Smooth muscle cell of the brain vasculature (primary cell): Measurements from ENCODE around the gene TIE1.

ENCODE experiments used
- DNase-seq: peaks from one replicate; pipeline ENCODE4 v3.0.0-alpha.2; 2012; ENCODE audit warnings: low read depth, low spot score

Gene TIE1

DNA sequence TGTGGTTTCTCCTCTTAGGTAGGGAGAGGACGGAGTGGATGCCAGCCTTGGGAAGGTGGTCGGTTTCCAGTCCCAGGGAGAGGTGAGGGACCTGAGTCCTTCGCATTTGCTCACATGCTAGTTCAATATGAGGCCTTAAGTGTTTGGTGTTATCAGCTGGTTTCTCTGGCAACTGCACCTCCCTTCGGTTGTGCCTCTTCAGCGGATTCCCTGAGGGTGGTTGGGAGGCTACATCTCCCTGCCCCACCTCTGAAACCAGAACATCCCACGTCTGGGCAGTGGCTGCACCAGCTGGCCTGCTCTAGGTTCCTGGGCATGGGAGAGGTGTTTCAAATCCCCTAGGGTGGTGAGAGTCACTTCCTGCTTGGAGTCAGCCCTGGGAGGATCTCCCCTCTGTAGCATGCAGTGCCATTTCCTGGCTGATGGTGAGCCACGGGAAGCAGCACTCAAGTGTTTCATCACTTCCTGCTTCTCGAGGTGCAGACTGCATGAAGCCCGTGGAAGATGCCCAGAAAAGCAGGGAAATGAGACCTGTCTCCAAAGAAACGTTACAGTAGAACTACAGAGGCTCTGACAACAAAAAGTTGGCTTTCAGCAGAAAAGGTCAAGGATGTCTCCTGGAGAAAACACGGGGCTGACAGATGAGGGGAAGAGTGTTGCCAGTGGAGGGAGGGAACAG is 26.5 kb upstream of the TIE1 start:
- DNase-seq = no peak

DNA sequence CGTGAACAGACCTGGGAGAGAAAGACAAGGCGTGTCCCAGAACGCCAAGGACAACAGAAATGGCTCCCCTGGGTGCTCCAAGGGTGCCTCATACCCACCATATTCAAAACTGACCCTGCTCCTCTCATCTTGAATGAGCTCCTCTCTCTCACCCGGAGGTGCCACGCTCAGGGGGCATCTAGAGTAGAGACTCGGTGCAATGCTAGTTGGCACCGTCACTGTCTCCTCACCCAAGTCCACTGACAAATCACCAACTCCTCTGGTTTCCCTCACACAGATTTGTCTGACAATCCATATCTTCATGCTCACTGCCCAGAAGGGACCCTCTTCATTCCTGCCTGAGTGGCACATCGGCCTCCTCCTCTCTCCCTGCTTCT is 26.0 kb upstream of the TIE1 start:
- DNase-seq = no peak

DNA sequence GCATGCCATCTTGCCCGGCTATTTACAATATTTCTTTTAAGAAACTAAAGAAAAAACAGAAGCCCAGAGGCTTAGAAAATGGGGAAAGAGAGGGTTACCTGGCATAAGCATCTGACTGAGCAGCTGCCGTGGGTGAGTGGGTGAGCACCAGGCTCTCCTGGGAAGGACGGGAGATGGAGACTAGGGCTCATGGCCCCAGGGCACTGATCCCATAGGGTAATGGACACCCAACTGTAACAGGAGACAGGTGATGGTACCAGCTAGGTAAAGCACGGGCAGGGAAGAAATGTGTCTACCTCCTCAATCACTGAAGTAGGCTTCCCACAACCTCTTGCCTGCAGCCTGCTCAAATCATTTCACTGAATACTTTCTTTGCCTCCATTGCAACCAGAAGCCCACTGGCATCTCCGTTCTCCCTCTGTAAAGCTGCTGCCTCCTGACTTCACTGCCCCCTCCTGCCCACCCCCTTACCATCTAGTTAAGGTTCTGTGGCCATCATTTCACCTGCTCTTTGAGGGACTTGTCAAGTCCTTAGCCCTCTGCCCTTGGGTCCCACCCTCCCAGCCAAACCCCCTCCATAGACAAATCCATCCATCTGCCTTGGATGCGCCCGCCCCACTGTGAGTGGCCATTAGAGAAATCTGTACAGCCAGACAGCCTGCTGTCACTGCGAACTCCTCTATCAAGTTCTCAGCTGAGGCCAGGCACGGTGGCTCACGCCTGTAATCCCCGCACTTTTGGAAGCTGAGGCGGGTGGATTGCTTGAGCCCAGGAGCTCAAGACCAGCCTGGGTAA is 24.8 kb upstream of the TIE1 start:
- no peak for DNase-seq

DNA sequence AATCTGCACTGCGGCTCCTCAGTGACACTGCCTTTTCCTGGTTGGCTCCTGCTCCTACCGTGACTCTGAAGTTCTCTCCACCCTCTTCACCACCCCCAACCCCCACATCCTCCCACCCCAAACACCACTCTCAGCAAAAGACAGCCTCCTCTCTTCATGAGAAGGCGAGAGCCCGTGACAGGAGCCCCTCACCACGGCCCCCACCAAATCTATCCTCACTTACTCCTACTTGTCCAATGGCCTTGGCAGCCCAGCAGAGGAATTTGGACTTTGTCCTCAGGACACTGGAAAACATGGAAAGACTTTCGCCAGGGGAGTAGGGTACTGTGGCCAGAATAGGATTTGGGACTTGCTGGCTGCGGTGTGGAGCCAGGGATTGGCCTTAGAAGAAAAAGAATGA is 24.1 kb upstream of the TIE1 start:
- DNase-seq = no peak

DNA sequence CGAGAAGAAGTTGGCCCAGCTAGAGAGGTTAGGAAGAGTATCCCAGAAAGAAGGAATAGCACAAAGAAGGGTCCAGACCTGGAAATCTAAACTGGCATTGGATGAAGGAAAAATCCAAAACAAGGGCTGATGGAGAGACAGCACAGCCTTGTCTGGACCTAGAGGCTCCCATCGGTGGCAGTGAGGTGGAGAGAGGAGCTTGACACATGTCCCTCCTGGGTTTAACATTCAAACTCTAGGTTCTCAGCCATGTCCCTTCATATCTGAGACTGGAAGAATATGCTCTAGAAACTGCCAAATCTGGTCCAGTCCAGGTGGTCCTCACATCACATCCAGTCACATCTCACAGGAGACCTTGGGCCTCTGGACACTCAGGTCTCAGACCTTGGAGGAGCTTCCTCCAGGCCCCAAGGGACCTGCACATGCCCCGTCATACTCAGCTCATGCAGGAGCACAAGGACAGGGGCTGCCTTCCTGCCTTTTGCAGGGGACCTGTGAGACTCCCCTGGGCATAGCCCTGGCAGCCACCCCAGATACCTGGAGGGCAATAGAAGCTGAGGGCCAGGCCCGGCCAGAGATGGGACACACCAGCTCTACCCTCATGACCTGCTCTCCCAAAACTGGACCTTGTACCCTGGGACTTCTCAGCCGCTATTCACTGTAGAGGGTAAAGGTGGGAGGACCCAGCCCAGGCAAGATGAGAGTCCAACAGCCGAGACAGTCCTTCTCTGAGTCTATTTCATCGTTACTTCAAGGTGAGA is 23.5 kb upstream of the TIE1 start:
- DNase-seq = no peak

DNA sequence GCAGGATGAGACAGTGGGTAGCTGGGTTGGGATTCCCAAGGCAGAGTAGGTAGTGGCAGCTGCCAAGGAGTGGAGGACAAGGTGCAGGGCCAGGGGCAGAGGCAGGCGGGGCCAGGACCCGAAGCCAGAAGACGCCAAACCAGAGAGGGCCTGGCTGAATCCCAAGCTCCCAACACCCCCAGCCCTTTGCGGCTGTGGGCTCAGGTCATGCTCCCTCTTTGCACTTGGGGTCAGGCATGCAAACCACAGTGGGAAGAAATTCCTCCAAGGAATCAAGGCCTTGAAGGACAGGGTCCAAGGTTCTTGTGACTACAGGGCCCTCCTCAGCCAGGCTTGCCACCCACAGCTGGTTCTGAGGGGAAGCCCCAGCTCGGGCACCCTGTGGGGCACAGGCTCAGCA is 21.6 kb upstream of the TIE1 start:
- DNase-seq = no peak

DNA sequence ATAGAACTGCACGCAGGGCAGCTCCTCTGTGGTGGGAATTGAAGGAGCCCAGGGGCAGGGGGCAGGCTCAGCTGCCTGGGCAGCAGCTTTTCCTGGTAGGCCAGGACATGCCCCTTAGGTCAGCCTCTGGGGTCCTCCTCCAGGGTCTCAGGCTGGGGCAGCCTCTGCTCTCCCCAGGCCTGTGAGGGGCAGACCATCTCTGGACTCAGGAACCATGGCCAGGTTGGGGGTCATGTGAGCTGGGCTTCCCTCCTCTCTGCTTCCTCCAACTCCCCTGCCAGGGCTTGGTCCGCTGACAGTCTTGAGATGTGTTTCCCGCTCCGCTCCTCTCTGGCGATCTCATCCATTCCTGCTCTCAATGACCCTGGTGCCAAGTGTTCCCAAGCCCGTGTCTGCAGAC is 21.1 kb upstream of the TIE1 start:
- no peak for DNase-seq

DNA sequence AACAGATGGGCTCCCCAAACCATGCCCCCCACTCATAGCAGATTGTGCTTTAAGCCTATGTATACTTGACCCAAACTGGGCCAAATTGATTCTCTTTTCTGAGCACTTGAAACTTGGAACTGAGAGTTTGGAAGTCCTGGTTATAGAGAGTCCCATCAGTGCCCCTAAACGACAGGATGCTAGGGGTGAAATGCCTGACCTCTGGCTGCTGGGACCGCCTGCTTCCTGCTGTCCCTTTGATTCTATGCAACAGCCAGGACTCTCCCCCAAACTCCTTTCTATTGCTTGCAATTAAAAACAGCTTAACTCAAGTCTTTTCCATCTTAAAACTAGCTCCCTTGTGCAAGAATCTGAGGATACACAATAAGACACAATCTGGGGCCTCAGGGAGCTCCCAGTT is 20.1 kb upstream of the TIE1 start:
- DNase-seq = no peak

DNA sequence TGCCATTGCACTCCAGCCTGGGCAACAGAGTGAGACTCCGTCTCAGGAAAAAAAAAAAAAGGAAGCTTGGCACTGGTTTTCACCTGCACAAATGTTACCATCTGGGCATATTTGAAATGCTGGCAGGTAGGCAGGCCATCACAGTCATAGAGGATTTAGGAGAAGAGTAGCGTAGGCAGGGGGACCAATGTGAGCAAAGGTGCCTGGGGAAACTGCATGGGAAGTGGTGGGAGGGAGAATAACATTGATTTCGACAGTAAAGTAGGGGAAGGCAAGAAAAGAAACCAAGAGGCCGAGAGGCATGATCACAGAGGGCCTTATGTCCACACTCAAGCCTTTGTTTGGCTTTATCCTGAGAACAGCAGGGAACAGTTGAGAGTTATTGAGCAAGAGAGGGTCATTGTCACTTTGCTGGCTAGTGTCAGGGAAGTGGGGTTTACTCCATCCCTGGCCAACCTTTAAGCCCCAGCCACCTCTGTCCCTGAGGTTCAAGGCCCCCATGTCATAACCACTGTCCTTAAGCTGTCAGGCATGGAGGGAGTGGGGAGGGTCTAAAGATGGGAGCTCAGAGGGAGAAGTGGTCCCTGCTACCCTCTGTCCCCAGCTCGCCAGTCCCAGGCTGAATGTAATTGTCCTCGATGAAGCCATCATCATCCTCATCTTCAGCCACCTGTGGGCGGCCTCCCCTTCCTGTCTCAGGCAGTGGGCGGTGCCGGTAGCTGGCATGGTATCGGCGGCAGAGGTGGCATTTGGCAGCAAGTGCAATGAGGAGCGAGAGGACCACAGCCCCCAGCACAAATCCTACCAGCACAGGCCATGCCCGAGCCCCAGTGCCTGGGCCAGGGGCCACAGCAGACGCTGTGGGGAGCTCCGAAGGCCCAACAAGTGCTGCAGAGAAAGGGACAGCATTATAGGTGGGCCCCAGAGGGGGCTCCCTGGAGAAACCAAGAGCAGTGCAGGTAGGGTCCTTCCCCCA is 18.3 kb upstream of the TIE1 start:
- DNase-seq = no peak

DNA sequence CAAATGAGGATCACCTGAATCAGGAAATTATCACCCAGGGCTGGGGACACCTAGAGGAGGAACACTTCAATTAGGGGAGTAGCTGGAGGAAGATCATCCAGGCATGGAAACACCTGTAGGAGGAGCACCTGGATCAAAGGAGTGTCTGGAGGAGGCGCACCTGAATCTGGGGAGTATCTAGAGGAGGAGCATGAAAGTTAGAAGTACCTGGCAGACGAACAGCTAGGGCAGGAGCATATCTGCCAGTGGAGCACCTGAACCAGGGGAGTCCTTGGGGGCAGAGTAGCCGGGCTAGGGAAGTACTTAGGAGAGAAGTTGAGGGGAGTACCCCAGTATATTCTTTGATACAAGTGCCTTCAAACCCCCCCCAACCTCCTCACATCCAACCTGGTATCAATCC is 16.7 kb upstream of the TIE1 start:
- DNase-seq = no peak

DNA sequence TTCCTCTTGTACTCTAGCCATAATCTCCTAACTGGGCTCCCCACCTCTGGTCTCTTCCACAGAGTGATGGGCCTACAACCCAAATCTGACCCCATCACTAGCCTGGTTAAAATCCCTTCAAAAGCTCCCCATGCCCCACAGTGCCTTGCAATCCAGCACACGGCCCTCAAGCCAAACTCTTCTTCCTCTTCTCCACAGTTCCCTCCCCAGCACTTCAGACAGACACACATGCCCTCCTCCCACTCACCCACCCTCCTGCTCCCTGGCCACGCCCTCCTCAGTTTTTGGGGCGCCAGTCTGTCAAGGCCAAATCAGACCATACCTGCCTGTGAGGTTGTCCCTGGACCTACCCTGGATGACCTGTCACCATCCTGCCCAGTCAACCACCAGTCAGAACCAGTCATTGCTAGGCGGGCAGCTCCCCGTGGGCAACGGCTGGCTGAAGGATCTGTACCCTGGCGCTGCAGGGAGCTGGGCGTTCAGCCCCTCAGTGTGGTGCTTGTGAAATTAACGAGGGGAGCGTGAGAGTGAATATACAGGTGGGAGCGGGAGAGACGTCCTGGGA is 16.2 kb upstream of the TIE1 start:
- DNase-seq = no peak

DNA sequence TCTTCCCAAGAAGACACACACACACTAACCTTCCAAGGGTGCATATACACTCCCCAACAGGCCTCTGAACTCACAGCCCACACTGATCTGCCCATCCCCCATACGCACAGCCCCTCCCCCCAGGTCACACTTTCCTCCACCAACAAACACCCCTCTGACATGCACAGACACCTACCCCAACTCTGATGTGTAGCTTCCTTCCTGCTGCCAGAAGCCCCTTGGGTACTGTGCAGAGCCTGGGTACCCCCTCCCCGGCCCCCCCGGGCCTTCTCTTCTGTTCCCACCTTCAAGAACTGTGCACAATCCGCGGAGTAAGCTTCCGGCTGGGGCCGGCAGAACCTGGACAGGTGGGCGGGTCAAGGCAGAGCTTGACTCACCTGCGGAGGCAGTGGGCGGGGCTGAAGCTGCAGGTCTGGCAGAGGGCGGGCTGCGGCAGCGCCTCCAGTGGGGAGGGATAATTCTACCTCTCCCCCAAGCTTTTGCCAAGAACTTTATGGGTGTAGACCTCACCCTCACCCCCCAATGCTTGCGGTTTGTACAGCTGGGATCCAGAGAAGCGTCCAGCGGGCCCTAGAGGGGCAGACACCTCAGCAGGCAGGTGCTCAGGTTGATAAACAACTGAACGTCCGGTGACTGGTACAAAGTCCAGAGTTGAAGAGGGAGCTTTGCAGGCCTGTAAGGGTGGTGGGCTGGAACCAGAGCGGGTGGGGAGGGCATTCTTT is 15.4 kb upstream of the TIE1 start, which contains the start of gene C1orf210:
TSS of gene C1orf210 (minus strand) at position 313 of the 722 bp plus-strand sequence. CDS start 2,311 bp downstream, outside the sequence.
- DNase-seq = no peak

DNA sequence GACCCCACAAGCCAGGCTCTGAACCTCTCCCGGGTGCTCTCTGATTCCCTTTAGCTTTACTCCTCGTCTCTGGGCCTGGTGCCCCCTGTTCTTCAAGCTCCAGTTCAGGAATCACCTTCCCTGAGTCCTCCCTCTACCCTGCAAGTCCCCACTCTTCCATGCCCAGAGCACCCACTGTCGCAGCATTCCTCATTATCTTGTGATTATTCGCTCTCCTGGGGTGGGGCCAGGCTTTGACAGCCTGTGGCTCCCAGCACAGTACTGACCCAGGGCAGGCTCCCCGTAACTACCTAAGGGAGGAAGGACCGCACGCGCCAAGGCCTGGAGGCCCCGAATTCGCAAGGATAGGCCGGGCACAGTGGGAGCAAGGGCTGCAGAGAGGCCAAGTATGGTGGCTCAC is 14.7 kb upstream of the TIE1 start:
- DNase-seq = no peak

DNA sequence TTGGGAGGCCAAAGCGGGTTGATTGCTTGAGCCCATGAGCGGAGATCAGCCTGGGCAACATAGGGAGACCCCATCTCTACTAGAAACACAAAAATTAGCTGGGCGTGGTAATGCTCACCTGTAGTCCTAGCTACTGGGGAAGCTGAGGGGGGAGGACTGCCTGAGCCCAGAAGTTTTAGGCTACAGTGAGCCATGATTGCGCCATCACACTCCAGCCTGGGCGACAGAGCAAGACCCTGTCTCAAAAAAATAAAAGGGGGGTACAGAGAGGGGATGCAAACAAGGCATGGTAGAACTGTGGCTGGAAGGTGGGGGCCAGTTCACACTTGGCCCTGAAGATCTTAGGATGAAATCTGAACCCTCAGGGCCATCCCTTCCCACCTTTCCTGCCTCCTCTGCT is 14.2 kb upstream of the TIE1 start:
- DNase-seq = no peak

DNA sequence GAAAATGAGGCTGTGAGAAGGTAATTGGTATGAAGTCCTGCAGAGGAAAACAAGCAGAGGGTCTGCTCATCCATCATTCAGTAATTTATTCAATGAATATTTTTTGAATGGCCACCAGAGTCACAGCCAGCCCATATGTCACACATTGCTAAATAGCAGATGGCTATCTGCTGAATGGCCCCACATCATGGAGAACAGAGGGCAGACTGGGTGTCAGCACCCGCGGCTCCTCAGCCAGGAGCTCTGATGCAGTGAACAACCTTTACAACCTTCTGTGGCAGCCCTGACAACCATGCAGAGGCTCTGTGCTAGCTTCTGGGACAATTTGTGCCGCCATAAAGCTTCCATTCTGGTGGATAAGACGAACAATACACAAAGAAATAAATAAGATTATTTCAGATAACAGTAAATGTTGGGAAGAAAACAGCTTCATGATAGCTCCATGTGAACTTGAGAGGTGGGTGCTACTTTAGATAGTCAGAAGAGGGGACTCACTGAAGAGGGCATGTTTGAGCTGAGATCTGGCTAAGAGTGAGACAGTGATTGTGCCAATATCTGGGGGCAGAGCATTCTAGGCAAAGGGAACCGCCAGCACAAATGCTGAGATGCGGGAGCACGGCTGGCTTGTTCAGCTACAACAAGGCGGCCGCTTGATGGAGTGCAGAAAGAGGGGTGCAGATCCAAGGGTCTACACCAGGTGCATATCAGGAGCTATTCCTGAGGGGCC is 12.6 kb upstream of the TIE1 start:
- DNase-seq = no peak

DNA sequence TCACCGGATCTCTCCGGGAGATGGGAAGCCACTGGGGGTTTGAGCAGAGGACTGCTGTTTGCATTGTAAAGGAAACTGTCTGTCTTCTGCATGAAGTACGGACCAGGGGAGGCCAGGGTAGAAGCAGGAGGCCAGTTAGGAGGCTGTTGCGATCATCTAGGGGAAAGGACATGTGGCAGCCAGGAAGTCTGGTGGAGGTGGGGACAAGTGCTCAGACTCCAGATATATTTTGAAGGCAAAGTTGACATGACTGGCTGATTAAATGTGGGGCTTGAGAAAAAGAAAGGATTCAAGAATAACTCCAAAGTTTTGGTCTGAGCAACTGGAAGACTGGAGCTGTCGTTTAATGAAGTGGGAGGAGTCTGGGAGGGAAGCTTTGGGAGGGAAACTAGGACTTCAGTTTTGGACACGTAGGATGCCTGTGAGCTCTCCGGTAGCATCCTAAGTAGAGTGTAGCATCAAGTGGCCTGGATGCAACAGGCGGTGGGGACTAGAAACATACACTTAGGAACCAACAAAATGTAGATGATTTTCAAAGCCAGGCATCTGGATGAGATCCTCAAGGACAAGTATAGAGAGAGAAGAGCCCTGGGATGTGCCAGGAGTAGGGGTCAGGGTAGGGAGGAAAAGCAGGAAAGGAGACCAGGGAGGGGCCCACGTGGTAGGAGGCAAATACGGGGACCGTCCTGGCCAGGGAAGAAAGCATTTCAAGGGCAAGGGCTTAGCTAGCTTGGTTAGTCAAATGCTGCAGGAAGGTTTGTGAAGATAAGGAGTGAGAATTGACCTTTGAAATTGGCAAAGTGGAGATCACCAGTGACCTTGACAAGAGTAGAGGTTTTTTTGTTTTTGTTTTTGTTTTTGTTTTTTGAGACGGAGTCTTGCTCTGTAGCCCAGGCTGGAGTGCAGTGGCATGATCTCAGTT is 11.7 kb upstream of the TIE1 start:
- no peak for DNase-seq

DNA sequence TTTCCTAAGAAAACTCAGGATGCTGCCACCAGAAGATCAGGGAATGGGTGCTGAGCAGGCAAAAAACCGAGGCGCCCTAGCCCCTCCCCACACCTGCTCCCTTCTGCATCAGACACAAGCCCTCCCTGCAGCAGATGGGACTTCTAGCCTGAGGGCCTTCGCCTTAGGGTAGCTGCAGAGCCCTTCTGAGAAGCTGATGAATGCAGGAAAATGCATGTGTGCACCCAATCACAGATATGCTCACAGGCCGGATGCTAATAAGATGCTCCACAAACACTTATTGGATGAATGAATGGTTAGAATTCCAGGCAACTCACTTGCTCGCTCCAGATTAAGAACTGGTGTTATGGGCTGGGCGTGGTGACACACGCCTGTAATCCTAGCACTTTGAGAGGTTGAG is 8.6 kb upstream of the TIE1 start:
- DNase-seq = no peak

DNA sequence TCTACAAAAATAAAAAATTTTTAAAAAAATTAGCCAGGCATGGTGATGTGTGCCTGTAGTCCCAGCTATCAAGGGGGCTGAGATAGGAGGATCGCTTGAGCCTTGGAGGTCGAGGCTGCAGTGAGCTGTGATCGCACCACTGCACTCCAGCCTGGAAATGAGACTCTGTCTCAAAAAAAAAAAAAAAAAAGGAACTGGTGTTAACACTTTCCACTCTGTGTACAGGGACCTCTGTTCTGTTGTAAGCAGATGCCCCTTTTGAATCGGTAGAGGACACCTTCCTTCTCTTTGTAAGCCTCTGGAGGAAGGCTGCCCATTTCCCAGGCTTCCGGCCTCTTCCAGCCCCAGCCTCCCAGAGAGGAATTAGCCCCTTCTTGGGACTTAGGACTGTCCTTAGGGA is 8.1 kb upstream of the TIE1 start:
- no peak for DNase-seq

DNA sequence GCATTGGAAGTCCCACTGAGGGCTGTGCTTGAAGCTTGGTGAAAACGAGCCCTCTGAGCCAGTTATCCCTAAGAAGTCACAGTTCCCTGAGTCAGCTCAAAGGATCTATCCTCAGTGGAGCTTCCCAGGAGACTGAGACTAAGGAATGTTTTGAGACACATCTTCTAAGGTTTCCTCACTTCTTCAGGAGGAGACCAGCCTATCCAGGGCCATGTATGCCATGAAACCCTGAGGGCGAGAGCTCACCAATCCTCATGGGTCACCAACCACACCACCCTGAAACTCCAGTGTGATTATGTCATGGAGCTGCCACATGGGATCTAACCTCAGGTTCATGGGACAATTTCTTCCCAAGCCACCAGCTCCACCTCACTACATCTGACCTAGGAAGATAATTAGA is 7.6 kb upstream of the TIE1 start:
- no peak for DNase-seq
